OCI-LY3 (cell line): ENCODE results near the gene FOSL2.

Experiments used
- CTCF ChIP-seq: fragments of 200-600, 300-600 bp; sonication (generic); IDR thresholded peaks from 2 replicates; pipeline ENCODE4 v1.5.1; 2014; ENCODE audit warnings: antibody characterized with exemption, low read length, low read depth
- EZH2phosphoT487 ChIP-seq: fragments of 200-600 bp; shearing (Covaris generic); IDR thresholded peaks from 2 replicates; pipeline ENCODE4 v1.6.1; 2018; ENCODE audit warnings: antibody characterized with exemption, mixed run types, low read depth

- no peak for TF ChIP-seq CTCF
- no peak for TF ChIP-seq EZH2phosphoT487
Observed at GRCh38 chr2:28352104-28352503, 40.6 kb upstream of the FOSL2 start.
